Naive thymus-derived CD4-positive, alpha-beta T cell (primary cell): ENCODE results near the gene TMEM123. TPM values are rescaled to one million over a fixed set of nuclear protein-coding genes. Genes with fewer than 3 reads are reported as not detected.

ENCODE experiments used
- ATAC-seq: fragments of 150-1000 bp; cut with Tn5 transposase; 2 replicates; pipeline ENCODE4 v1.10.0; 2021; ENCODE audit warnings: mild to moderate bottlenecking, moderate library complexity
- CTCF ChIA-PET: fragments of 350-600 bp; sonication (Branson Sonifier 250); formaldehyde crosslinking; loops from one replicate; lab custom pipeline; 2021; ENCODE audit warnings: antibody characterized with exemption; lab: Charles Lee
- POLR2A ChIA-PET: fragments of 350-600 bp; sonication (Branson Sonifier 250); formaldehyde crosslinking; loops from one replicate; lab custom pipeline; 2021; ENCODE audit warnings: antibody characterized with exemption, inconsistent platforms; lab: Charles Lee
- DNase-seq, 9 donors: peaks; one replicate each; pipeline versions ENCODE4 v3.0.0 to v3.0.0-alpha.2; 2020 to 2022; ENCODE audit warnings: mixed read lengths in 1 of 9
- H3K27ac ChIP-seq: one replicate; pipeline ENCODE4 v1.7.0; 2013; ENCODE audit warnings: mild to moderate bottlenecking, low read depth, low read length, moderate library complexity
- H3K27me3 ChIP-seq, 2 donors: one replicate each; pipeline ENCODE4 v1.7.0; 2013; ENCODE audit warnings: low read length in 2 of 2, mild to moderate bottlenecking in 2 of 2, moderate library complexity in 2 of 2; ENCODE audit not compliant: control insufficient read depth in 2 of 2, insufficient read depth in 2 of 2
- H3K36me3 ChIP-seq, 3 experiments: 1 replicate in 2 of 3; 2 replicates in 1 of 3; pipeline ENCODE4 v1.7.0; 2013; ENCODE audit warnings: low read length in 3 of 3, mild to moderate bottlenecking in 3 of 3, moderate library complexity in 1 of 3; ENCODE audit not compliant: insufficient read depth in 3 of 3, control insufficient read depth in 2 of 3
- H3K4me1 ChIP-seq, 2 donors: one replicate each; pipeline ENCODE4 v1.7.0; 2013; ENCODE audit warnings: low read length in 2 of 2, mild to moderate bottlenecking in 2 of 2, moderate library complexity in 1 of 2; ENCODE audit not compliant: control insufficient read depth in 2 of 2, insufficient read depth in 2 of 2
- H3K4me3 ChIP-seq: 2 replicates; pipeline ENCODE4 v1.7.0; 2013; ENCODE audit warnings: mild to moderate bottlenecking, low read length
- H3K9me3 ChIP-seq, 3 experiments: 1 replicate in 2 of 3; 2 replicates in 1 of 3; pipeline ENCODE4 v1.7.0; 2013; ENCODE audit warnings: low read length in 3 of 3; ENCODE audit not compliant: control insufficient read depth in 2 of 3
- H3K27ac Mint-ChIP-seq, 9 donors: one replicate each; pipeline ENCODE4 v1.8.0; 2020 to 2022; ENCODE audit warnings: mixed read lengths in 9 of 9, mild to moderate bottlenecking in 8 of 9, moderate library complexity in 5 of 9, inconsistent platforms in 2 of 9
- H3K27me3 Mint-ChIP-seq, 5 donors: one replicate each; pipeline ENCODE4 v1.8.0; 2021 to 2022; ENCODE audit warnings: mixed read lengths in 5 of 5, mild to moderate bottlenecking in 1 of 5
- H3K36me3 Mint-ChIP-seq, 5 donors: one replicate each; pipeline ENCODE4 v1.8.0; 2020 to 2022; ENCODE audit warnings: mixed read lengths in 5 of 5, mild to moderate bottlenecking in 3 of 5, inconsistent platforms in 1 of 5
- H3K4me1 Mint-ChIP-seq, 7 donors: one replicate each; pipeline ENCODE4 v1.8.0; 2020 to 2022; ENCODE audit warnings: mixed read lengths in 7 of 7, mild to moderate bottlenecking in 3 of 7, inconsistent platforms in 1 of 7
- H3K4me3 Mint-ChIP-seq, 10 donors: one replicate each; pipeline ENCODE4 v1.8.0; 2020 to 2022; ENCODE audit warnings: mild to moderate bottlenecking in 10 of 10, mixed read lengths in 10 of 10, moderate library complexity in 6 of 10, inconsistent platforms in 2 of 10
- H3K9me3 Mint-ChIP-seq, 11 donors: one replicate each; pipeline ENCODE4 v1.8.0; 2020 to 2022; ENCODE audit warnings: mixed read lengths in 11 of 11, mild to moderate bottlenecking in 4 of 11, inconsistent platforms in 1 of 11, moderate library complexity in 1 of 11
- intact Hi-C, 2 donors: fragments of 100-400 bp; cut with micrococcal nuclease; formaldehyde crosslinking; loops; one replicate each; pipeline ENCODE4 v1.15.1; 2023
- polyA plus RNA-seq, 2 donors: library from polyadenylated mRNA; unstranded; fragments of 300-500 nt; fragmentation: Illumina TruSeq; gene quantifications; one replicate each; pipeline ENCODE4 v1.2.3, GENCODE V29; 2021
- total RNA-seq, 6 experiments: library from RNA in 5 of 6; stranded (reverse) in 5 of 6; gene quantifications; 1 replicate in 5 of 6; 2 replicates in 1 of 6; pipeline ENCODE4 v1.2.3 and lab custom pipeline; 2021 to 2026

Gene TMEM123
- total and polyA plus RNA-seq, 7 experiments from 2014 or later, result 270 to 922 (median 485) TPM

GRCh38 chr11:102470251-102470650 is 17.7 kb upstream of the TMEM123 start:
- peaks cover 55 to 95% (median 93%) of the 10 kb centered on the region in 7 donors for H3K4me1 Mint-ChIP-seq

DNA sequence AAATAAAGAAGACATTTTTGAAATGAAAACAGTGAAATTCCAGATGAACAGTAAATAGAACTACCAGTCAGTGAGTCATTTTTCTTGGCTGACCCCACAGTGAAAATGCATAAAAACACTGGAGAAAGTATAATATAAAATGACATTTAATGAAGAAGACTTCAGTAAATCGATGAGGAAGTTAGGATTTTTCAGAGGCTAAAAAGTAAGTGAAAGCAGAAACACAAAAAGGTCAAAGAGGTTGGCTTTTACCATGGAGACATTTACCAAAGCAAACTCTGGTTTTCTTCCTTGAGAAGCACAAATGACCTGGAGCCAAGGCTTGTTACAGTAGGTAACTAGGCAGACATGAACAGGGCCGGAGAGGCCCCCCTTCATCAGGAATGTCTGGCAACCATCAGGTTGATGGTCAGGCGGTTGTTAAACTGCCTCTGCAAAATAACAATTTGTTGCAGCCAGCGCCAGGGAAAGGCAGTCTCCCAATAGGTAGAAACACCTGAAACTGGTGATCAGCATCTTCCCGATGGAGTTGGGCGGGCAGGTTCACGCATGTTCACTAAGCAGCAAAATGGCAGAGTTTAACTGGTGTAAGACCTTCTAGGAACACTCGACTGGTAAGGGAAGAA is 16.7 kb upstream of the TMEM123 start:
- no peaks in the 10 kb centered on the region for H3K27me3 ChIP-seq
- H3K4me1 ChIP-seq, result peaks cover 33 to 81% of the 10 kb centered on the region in 2 donors
- Mint-ChIP-seq H3K27me3 (no peaks in the 10 kb centered on the region), H3K9me3 (peaks cover 0 to 4% (median 0%) of the 10 kb centered on the region in 11 donors), H3K27ac (peak overlapping the region in 5 of 9 donors; percentile 7 to 89 (median 32)), H3K4me3 (peak overlapping the region in 8 of 10 donors; percentile 33 to 85 (median 78)), H3K36me3 (peaks cover 0 to 5% (median 0%) of the 10 kb centered on the region in 5 donors), H3K4me1 (peaks cover 59 to 100% (median 98%) of the 10 kb centered on the region in 7 donors)
- DNase-seq, result no peak
- CTCF ChIA-PET, result no interaction called here
- ATAC-seq, result no peak
- POLR2A ChIA-PET, result no interaction called here
- H3K4me3 ChIP-seq, result no peak overlapping the region
- H3K9me3 ChIP-seq, result no peaks in the 10 kb centered on the region
- H3K36me3 ChIP-seq, result no peaks in the 10 kb centered on the region
- intact Hi-C loops, result no loop called here
- H3K27ac ChIP-seq, result no peak overlapping the region

More at GRCh38 chr11:102470251-102470650, 17.7 kb upstream of the TMEM123 start:
- Mint-ChIP-seq H3K9me3 (peaks cover 0 to 4% (median 0%) of the 10 kb centered on the region in 11 donors), H3K4me3 (peak overlapping the region; percentile 46 to 85 (median 78)), H3K27me3 (no peaks in the 10 kb centered on the region), H3K36me3 (peaks cover 0 to 5% (median 0%) of the 10 kb centered on the region in 5 donors), H3K27ac (peak overlapping the region; percentile 50 to 90 (median 68))
- CTCF ChIA-PET, result no interaction called here
- Histone ChIP-seq H3K4me1 (peaks cover 33 to 74% of the 10 kb centered on the region in 2 donors), H3K27ac (no peak overlapping the region), H3K9me3 (no peaks in the 10 kb centered on the region), H3K4me3 (no peak overlapping the region), H3K27me3 (no peaks in the 10 kb centered on the region), H3K36me3 (no peaks in the 10 kb centered on the region)
- ATAC-seq, result peak; percentile 85
- intact Hi-C loops, result loop anchor here (1.0 to 5.0 kb wide), 5 partner anchors 8 to 358 kb away; partner anchors contain the start of genes TMEM123 (in 1 of the 2) and YAP1 (in 1 of the 2)
- POLR2A ChIA-PET, result interaction anchor here (1.3 kb wide), 1 partner anchor 16 kb away, joined by 4 read pairs; no protein-coding TSS in a partner anchor
- DNase-seq, result peak in 7 of 9 donors; percentile 55 to 79 (median 74)

- no peaks in the 10 kb centered on the region for H3K27me3 ChIP-seq
- no peak overlapping the region for H3K4me3 ChIP-seq
- H3K4me1 ChIP-seq, result peaks cover 33 to 78% of the 10 kb centered on the region in 2 donors
- intact Hi-C loops, result no loop called here
- no peaks in the 10 kb centered on the region for H3K9me3 ChIP-seq
- Mint-ChIP-seq H3K4me3 (peak overlapping the region in 8 of 10 donors; percentile 48 to 85 (median 74)), H3K27me3 (no peaks in the 10 kb centered on the region), H3K9me3 (peaks cover 0 to 4% (median 0%) of the 10 kb centered on the region in 11 donors), H3K4me1 (peaks cover 61 to 100% (median 96%) of the 10 kb centered on the region in 7 donors), H3K27ac (peak overlapping the region in 5 of 9 donors; percentile 13 to 82 (median 26)), H3K36me3 (peaks cover 0 to 5% (median 0%) of the 10 kb centered on the region in 5 donors)
- DNase-seq (no peak), ATAC-seq (no peak)
- H3K27ac ChIP-seq, result no peak overlapping the region
- CTCF ChIA-PET, result no interaction called here
- POLR2A ChIA-PET, result no interaction called here
- H3K36me3 ChIP-seq, result no peaks in the 10 kb centered on the region
These were observed 16.1 kb upstream of the TMEM123 start for GRCh38 chr11:102468616-102469195.

DNA sequence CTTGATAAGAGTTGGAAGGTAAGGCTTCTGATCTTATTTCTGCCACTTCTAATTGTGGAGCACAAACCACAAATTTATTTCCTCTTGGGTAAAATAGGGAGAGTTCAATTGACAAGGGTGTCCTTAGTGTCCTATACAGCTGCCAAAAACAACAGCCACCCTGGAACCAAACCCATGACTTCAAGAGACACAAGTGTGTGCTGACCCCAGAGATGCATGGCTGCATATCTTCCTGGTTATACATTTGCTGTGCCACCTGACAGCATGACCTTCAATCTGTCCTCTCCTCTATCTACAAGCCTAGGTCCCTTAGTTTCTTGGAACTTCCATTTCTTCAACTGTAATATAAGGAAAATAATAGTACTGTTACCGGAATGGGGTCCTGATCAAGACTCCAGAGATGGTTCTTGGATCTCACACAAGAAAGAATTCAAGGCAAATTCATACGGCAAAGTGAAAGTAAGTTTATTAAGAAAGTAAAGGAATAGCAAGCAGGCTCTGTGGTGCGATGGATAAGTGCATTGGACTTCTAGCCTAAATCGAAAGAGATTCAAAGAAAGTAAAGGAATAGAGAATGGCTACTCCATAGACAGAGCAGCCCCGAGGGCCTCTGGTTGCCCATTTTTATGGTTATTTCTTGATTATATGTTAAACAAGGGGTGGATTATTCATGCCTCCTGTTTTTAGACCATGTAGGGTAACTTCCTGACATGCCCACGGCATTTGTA is 15.5 kb upstream of the TMEM123 start:
- peak overlapping the region; percentile 1 to 82 (median 62) for H3K27ac Mint-ChIP-seq
- H3K36me3 Mint-ChIP-seq, result peaks cover 0 to 5% (median 0%) of the 10 kb centered on the region in 5 donors
- H3K4me1 ChIP-seq, result peaks cover 33 to 75% of the 10 kb centered on the region in 2 donors
- ChIA-PET CTCF (interaction anchor here (0.6 to 1.4 kb wide), 4 partner anchors 10 to 47 kb away, joined by 3 to 5 read pairs (median 4); no protein-coding TSS in a partner anchor), POLR2A (interaction anchor here (1.0 to 2.9 kb wide), 6 partner anchors 8 to 19 kb away, joined by 3 to 23 read pairs (median 10); partner anchors contain the start of gene TMEM123)
- H3K4me3 ChIP-seq, result no peak overlapping the region
- ATAC-seq (no peak), DNase-seq (no peak)
- peaks cover 61 to 99% (median 92%) of the 10 kb centered on the region in 7 donors for H3K4me1 Mint-ChIP-seq
- no peaks in the 10 kb centered on the region for H3K27me3 Mint-ChIP-seq
- peak overlapping the region; percentile 43 to 84 (median 58) for H3K4me3 Mint-ChIP-seq
- H3K27ac ChIP-seq, result peak overlapping the region; percentile 2
- no peaks in the 10 kb centered on the region for H3K9me3 ChIP-seq
- intact Hi-C loops, result no loop called here
- H3K36me3 ChIP-seq, result no peaks in the 10 kb centered on the region
- peaks cover 0 to 4% (median 0%) of the 10 kb centered on the region in 11 donors for H3K9me3 Mint-ChIP-seq
- no peaks in the 10 kb centered on the region for H3K27me3 ChIP-seq

- ChIA-PET CTCF (interaction anchor here (0.6 to 1.4 kb wide), 3 partner anchors 10 to 15 kb away, joined by 3 to 5 read pairs (median 5); no protein-coding TSS in a partner anchor), POLR2A (interaction anchor here (0.6 to 2.9 kb wide), 9 partner anchors 9 to 69 kb away, joined by 3 to 23 read pairs (median 4); partner anchors contain the start of gene TMEM123)
- intact Hi-C loops, result no loop called here
- Histone ChIP-seq H3K36me3 (no peaks in the 10 kb centered on the region), H3K4me3 (no peak overlapping the region), H3K27ac (no peak overlapping the region), H3K4me1 (peaks cover 33 to 77% of the 10 kb centered on the region in 2 donors), H3K9me3 (no peaks in the 10 kb centered on the region), H3K27me3 (no peaks in the 10 kb centered on the region)
- Mint-ChIP-seq H3K27ac (peak overlapping the region in 6 of 9 donors; percentile 38 to 75 (median 59)), H3K4me1 (peaks cover 63 to 97% (median 93%) of the 10 kb centered on the region in 7 donors), H3K9me3 (peaks cover 0 to under 1% (median 0%) of the 10 kb centered on the region in 11 donors), H3K4me3 (peak overlapping the region in 7 of 10 donors; percentile 43 to 84 (median 70)), H3K36me3 (peaks cover 0 to 5% (median 0%) of the 10 kb centered on the region in 5 donors), H3K27me3 (no peaks in the 10 kb centered on the region)
- no peak for ATAC-seq
- DNase-seq, result no peak
These were observed 14.6 kb upstream of the TMEM123 start for GRCh38 chr11:102467080-102467708.
